ENCODE data around the gene GNB1.

DNA sequence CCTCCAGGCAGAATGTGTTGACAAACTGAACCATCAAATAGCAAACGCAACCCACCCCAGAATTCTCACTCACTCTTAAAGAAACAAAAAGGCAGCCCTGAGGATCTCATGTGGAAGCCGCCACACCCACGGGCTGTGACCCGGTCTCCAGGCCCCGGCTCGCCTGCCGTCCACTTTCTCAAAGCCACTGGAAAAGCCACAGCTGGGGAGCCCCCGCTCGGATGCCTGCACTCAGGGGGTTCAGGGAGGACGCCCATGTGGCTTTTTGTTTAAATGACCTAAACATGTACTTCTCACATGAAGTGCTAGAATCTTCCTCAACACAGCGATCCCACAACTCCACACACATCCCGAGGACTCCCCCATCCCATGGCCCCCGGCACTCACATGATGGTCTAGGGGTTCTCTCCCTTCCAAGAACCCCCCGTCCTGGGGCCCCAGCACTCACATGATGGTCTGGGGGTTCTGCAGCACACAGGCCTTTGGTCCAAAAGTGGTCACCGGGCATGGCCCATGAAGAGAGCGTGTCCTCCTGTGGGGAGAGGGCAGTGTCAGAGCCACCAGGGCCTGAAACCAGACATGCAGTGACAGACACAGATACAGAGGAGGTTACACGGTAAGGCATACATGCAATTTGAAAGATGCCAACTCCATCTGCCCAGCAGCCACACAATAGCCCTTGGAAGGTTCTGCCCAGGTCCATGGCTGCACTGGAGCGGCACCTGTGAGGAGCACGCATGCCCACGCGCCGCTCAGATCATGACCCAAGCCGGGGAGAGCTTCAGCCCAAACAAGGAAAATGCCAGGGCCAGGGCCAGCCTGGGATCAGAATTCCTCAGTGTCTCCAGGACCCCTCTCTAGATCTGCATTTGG, 129.1 kb downstream of the GNB1 start:
- TF ChIP-seq, protein P1, sequence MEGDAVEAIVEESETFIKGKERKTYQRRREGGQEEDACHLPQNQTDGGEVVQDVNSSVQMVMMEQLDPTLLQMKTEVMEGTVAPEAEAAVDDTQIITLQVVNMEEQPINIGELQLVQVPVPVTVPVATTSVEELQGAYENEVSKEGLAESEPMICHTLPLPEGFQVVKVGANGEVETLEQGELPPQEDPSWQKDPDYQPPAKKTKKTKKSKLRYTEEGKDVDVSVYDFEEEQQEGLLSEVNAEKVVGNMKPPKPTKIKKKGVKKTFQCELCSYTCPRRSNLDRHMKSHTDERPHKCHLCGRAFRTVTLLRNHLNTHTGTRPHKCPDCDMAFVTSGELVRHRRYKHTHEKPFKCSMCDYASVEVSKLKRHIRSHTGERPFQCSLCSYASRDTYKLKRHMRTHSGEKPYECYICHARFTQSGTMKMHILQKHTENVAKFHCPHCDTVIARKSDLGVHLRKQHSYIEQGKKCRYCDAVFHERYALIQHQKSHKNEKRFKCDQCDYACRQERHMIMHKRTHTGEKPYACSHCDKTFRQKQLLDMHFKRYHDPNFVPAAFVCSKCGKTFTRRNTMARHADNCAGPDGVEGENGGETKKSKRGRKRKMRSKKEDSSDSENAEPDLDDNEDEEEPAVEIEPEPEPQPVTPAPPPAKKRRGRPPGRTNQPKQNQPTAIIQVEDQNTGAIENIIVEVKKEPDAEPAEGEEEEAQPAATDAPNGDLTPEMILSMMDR (conservative IDR thresholded peaks at IDR 0.05; ENCODE audit: low read depth, low read length): no peak
- TF ChIP-seq EZH2 (IDR thresholded peaks at IDR 0.05; ENCODE audit: borderline replicate concordance, low read depth, low read length, poor library complexity, severe bottlenecking): no peak
